GM23248 (cell line): ENCODE data around the gene MLLT6. TPM values are rescaled to one million over a fixed set of nuclear protein-coding genes. Genes with fewer than 3 reads are reported as not detected.

Experiments used
- DNase-seq: peaks from one replicate; pipeline ENCODE4 v3.0.0-alpha.2; 2015
- H2AFZ ChIP-seq: fragments of 200-600 bp; sonication (generic); 2 replicates; pipeline ENCODE4 v1.6.1; 2016; ENCODE audit warnings: antibody characterized with exemption
- H3F3A ChIP-seq: fragments of 200-600 bp; sonication (generic); 2 replicates; pipeline ENCODE4 v1.6.1; 2016; ENCODE audit warnings: mild to moderate bottlenecking, antibody characterized with exemption, mixed run types; ENCODE audit not compliant: insufficient read depth
- H3K27ac ChIP-seq: fragments of 200-600 bp; sonication (generic); 2 replicates; pipeline ENCODE4 v1.5.1; 2016; ENCODE audit warnings: mild to moderate bottlenecking
- H3K27me3 ChIP-seq: fragments of 200-600 bp; sonication (generic); replicated peaks from 2 replicates; pipeline ENCODE4 v1.6.1; 2016; ENCODE audit warnings: mild to moderate bottlenecking; ENCODE audit not compliant: insufficient read depth
- H3K36me3 ChIP-seq: fragments of 200-600 bp; sonication (generic); 2 replicates; pipeline ENCODE4 v1.6.1; 2016; ENCODE audit warnings: low read depth, mild to moderate bottlenecking
- H3K4me1 ChIP-seq: fragments of 200-600 bp; sonication (generic); 2 replicates; pipeline ENCODE4 v1.6.1; 2016; ENCODE audit warnings: mild to moderate bottlenecking; ENCODE audit not compliant: insufficient read depth
- H3K4me2 ChIP-seq: fragments of 200-600 bp; sonication (generic); one replicate; pipeline ENCODE4 v1.6.1; 2016; ENCODE audit warnings: mild to moderate bottlenecking; ENCODE audit not compliant: unreplicated experiment
- H3K4me3 ChIP-seq: fragments of 200-600 bp; sonication (generic); 2 replicates; pipeline ENCODE4 v1.5.1; 2016; ENCODE audit warnings: mild to moderate bottlenecking
- H3K79me2 ChIP-seq: fragments of 200-600 bp; sonication (generic); 2 replicates; pipeline ENCODE4 v1.6.1; 2016; ENCODE audit warnings: mild to moderate bottlenecking; ENCODE audit not compliant: insufficient read depth
- H3K9ac ChIP-seq: fragments of 200-600 bp; sonication (generic); 2 replicates; pipeline ENCODE4 v1.6.1; 2016; ENCODE audit warnings: mild to moderate bottlenecking
- H3K9me2 ChIP-seq: fragments of 200-600 bp; sonication (generic); 2 replicates; pipeline ENCODE4 v1.6.1; 2016; ENCODE audit warnings: mixed run types, mild to moderate bottlenecking, moderate library complexity; ENCODE audit not compliant: insufficient read depth
- H3K9me3 ChIP-seq: fragments of 200-600 bp; sonication (generic); one replicate; pipeline ENCODE4 v1.6.1; 2017; ENCODE audit warnings: low read depth
- H4K20me1 ChIP-seq: fragments of 200-600 bp; sonication (generic); 2 replicates; pipeline ENCODE4 v1.6.0; 2016; ENCODE audit not compliant: insufficient read depth
- EZH2 ChIP-seq: fragments of 200-600 bp; sonication (generic); IDR thresholded peaks from 2 replicates; pipeline ENCODE4 v1.6.1; 2018; ENCODE audit warnings: antibody characterized with exemption, mild to moderate bottlenecking; ENCODE audit not compliant: insufficient read depth, poor library complexity, severe bottlenecking
- EZH2phosphoT487 ChIP-seq: fragments of 200-600 bp; sonication (generic); IDR thresholded peaks from 2 replicates; pipeline ENCODE4 v1.6.1; 2018; ENCODE audit warnings: antibody characterized with exemption, moderate library complexity, mild to moderate bottlenecking, low read depth; ENCODE audit not compliant: insufficient read depth
- WGBS, 2 experiments: methylation state at CpG; one replicate each; pipeline ENCODE4 v1.1.6; 2015 to 2017; ENCODE audit warnings: low lambda C conversion rate in 2 of 2, low coverage in 1 of 2; ENCODE audit errors: missing lambda C conversion rate in 2 of 2; 5-methylcytosine and 5-hydroxymethylcytosine counted together
- in situ Hi-C: fragments of 300-500 bp; cut with MboI; formaldehyde crosslinking; loops from 2 replicates; pipeline ENCODE4 v1.15.0; 2020
- polyA plus RNA-seq: library from polyadenylated mRNA; unstranded; fragments of >200 nt; fragmentation: Nextera tagmentation; extraction: Ambion mirVana; gene quantifications from 2 replicates; pipeline ENCODE4 v1.2.1, GENCODE V29; 2016
- total RNA-seq: library from RNA; depleted of rRNA; stranded (reverse); fragments of >200 nt; shearing (Covaris generic); gene quantifications from 2 replicates; pipeline ENCODE4 v1.2.3, GENCODE V29; 2014

MLLT6 gene
- total and polyA plus RNA-seq, 2 experiments from 2014 or later, result 3.1 to 18.9 TPM

GRCh38 chr17:38707678-38708351 is 2.7 kb downstream of the MLLT6 start:
- Histone ChIP-seq H3K9ac (no peak overlapping the region), H3F3A (peaks cover 7% of the 10 kb centered on the region; the same call in 1 of the 2 replicates), H3K79me2 (peaks cover 8% of the 10 kb centered on the region; the same call in 1 of the 2 replicates), H3K4me2 (no peak overlapping the region), H2AFZ (no peak overlapping the region), H3K9me2 (no peaks in the 10 kb centered on the region), H3K27ac (no peak overlapping the region), H3K36me3 (no peaks in the 10 kb centered on the region), H3K9me3 (no peaks in the 10 kb centered on the region), H4K20me1 (no peaks in the 10 kb centered on the region), H3K4me3 (no peak overlapping the region), H3K4me1 (0 out of 2 replicates have a peak, but pooled peaks cover 6% of the 10 kb centered on the region), H3K27me3 (no peaks in the 10 kb centered on the region)
- 86% methylated on average over 21 of the region's 21 CpGs for WGBS, 2 experiments
- TF ChIP-seq EZH2 (no peak), EZH2phosphoT487 (no peak)
- DNase-seq, result no peak
- in situ Hi-C loops, result no loop called here

- Histone ChIP-seq H4K20me1 (no peaks in the 10 kb centered on the region), H3F3A (no peaks in the 10 kb centered on the region), H3K9me2 (no peaks in the 10 kb centered on the region), H3K36me3 (no peaks in the 10 kb centered on the region; the same call in 1 of the 2 replicates), H3K79me2 (peaks cover 5% of the 10 kb centered on the region; the same call in 1 of the 2 replicates), H3K27me3 (no peaks in the 10 kb centered on the region), H2AFZ (no peak overlapping the region), H3K4me1 (no peaks in the 10 kb centered on the region), H3K9ac (no peak overlapping the region), H3K4me3 (no peak overlapping the region), H3K9me3 (no peaks in the 10 kb centered on the region), H3K27ac (no peak overlapping the region), H3K4me2 (no peak overlapping the region)
- in situ Hi-C loops, result no loop called here
- TF ChIP-seq EZH2 (no peak), EZH2phosphoT487 (no peak)
- DNase-seq, result no peak
- 85 to 89% methylated on average over 18 of the region's 18 CpGs for WGBS, 2 experiments
Measured at GRCh38 chr17:38709104-38709820, 4.2 kb downstream of the MLLT6 start.

DNA sequence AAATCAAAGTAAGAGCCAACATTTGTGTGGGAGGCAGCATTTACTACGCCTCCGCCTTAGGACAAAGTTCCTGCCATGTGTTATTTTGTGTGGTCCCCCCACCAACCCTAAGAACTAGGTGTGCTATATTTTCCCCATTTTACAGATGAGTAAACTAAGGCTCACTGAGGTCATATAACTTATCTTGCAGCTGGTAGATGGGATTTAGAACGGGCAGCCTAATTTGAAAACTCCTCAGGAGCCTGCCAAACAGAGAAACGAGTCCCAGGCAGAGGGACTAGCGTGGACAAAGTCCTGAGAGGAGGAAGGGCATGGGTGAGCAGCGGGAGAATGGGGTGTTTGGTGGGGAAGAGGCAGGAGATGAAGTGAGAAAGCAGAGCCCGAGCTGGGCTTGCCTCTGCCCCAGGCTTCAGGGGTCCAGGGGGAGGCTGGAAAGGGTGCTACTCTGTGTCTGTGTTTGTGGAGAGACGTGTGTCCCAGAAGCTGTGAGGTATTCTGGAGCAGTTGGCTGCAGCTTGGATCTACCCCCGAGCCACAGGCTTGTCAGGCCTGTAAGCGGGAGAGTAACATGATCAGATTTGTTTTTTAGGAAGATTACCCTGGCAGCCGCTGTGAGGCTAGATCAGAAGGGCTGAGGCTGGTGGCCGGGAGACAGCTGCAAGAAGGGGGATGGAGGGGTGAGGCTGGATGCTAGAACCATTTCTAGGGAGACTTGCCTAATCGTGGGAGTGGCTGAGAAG is 5.0 kb downstream of the MLLT6 start:
- Histone ChIP-seq H3K4me1 (no peaks in the 10 kb centered on the region), H3K79me2 (no peaks in the 10 kb centered on the region), H3K4me2 (no peak overlapping the region), H2AFZ (no peak overlapping the region), H3K4me3 (no peak overlapping the region), H3K27ac (no peak overlapping the region), H3F3A (no peaks in the 10 kb centered on the region), H3K27me3 (no peaks in the 10 kb centered on the region), H3K36me3 (no peaks in the 10 kb centered on the region; the same call in 1 of the 2 replicates), H3K9me3 (no peaks in the 10 kb centered on the region), H3K9me2 (no peaks in the 10 kb centered on the region), H3K9ac (no peak overlapping the region), H4K20me1 (no peaks in the 10 kb centered on the region)
- TF ChIP-seq EZH2phosphoT487 (no peak), EZH2 (no peak)
- in situ Hi-C loops, result no loop called here
- WGBS, 2 experiments, result 78 to 80% methylated on average over 13 of the region's 13 CpGs
- no peak for DNase-seq

DNA sequence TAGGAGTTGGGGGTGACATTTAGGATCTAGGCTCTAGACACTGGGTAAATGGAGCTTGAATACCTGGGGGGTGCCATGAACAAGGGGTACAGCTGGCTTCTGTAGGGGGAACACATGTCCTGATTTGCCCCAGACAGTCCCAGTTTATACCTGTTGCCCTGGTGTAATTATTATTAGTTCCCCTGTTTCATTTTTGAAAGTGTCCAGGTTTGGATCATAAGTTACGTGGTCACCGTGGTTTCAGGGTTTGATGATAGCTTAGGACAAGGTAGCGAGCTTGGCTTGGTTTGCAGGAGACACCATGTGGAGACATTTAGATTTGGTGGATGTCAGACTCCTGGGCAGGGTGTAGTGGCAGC is 5.5 kb downstream of the MLLT6 start:
- no peak for DNase-seq
- H3K9me2 ChIP-seq, result no peaks in the 10 kb centered on the region
- in situ Hi-C loops, result no loop called here
- H3K36me3 ChIP-seq, result no peaks in the 10 kb centered on the region; the same call in 1 of the 2 replicates
- H3K9me3 ChIP-seq, result no peaks in the 10 kb centered on the region
- no peaks in the 10 kb centered on the region for H3F3A ChIP-seq
- no peak overlapping the region for H3K4me3 ChIP-seq
- H3K4me2 ChIP-seq, result no peak overlapping the region
- no peaks in the 10 kb centered on the region for H4K20me1 ChIP-seq
- no peaks in the 10 kb centered on the region for H3K27me3 ChIP-seq
- no peaks in the 10 kb centered on the region for H3K79me2 ChIP-seq
- no peak overlapping the region for H2AFZ ChIP-seq
- no peaks in the 10 kb centered on the region for H3K4me1 ChIP-seq
- WGBS, 2 experiments, result 84 to 87% methylated on average over 3 of the region's 3 CpGs
- no peak overlapping the region for H3K9ac ChIP-seq
- H3K27ac ChIP-seq, result no peak overlapping the region
- TF ChIP-seq EZH2 (no peak), EZH2phosphoT487 (no peak)
